GM18870 (cell line): Measurements from ENCODE around the gene ZBTB20.
A peak's percentile ranks its signal among the peaks of the same experiment; 100 is the strongest.

Source experiments
- ATAC-seq: cut with Tn5 transposase; IDR thresholded peaks from one replicate; pipeline ENCODE4 v1.9.1; 2021; ENCODE audit warnings: moderate library complexity; ENCODE audit not compliant: unreplicated experiment

ZBTB20 gene

GRCh38 chr3:114394551-114394950 lies 752.5 kb downstream of the ZBTB20 start:
- ATAC-seq, result no peak

GRCh38 chr3:114393367-114394072 lies 753.6 kb downstream of the ZBTB20 start:
- no peak for ATAC-seq

- no peak for ATAC-seq
Observed at GRCh38 chr3:114392831-114393230, 754.3 kb downstream of the ZBTB20 start.

- ATAC-seq, result no peak
Observed at GRCh38 chr3:114389156-114389555, 757.9 kb downstream of the ZBTB20 start.

DNA sequence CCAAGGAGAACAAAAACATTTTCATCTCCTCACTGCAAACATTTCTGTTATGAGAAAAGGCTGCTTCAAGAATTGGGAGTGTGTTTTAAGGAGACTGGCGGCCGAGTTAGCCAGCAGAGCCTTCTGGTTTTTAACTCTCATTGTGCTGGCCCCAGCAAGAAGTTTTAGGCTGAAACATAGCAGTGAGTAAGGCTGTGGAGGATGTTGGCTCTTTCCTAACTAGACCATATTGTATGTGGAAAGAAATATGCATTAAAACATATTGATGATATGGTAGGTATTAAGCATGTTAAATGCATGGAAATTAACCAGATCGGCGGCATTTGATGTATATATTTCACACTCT lies 762.6 kb downstream of the ZBTB20 start:
- no peak for ATAC-seq

- ATAC-seq, result peak; percentile 57
Observed at GRCh38 chr3:114383875-114384557, 763.1 kb downstream of the ZBTB20 start.

- no peak for ATAC-seq
Observed at GRCh38 chr3:114380233-114380651, 766.8 kb downstream of the ZBTB20 start.

DNA sequence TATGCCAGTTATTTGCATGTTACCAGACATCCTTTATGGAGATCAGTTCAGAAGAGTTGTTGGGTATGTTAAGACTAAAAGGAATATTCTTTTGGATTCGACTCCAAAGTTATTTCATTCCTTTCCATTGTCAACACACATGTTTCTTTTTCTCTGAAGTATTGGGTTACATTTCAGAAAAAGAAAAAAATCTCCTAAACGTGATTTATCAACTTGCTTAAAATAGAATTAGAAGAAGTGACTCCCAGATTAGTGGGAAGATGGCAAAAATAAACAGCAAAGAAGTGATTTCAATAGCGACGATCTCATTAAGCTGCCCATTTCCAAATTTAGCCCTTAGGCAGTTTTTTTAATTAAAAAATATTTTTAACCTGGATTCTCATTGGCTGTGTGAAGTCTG lies 767.8 kb downstream of the ZBTB20 start:
- ATAC-seq, result no peak

DNA sequence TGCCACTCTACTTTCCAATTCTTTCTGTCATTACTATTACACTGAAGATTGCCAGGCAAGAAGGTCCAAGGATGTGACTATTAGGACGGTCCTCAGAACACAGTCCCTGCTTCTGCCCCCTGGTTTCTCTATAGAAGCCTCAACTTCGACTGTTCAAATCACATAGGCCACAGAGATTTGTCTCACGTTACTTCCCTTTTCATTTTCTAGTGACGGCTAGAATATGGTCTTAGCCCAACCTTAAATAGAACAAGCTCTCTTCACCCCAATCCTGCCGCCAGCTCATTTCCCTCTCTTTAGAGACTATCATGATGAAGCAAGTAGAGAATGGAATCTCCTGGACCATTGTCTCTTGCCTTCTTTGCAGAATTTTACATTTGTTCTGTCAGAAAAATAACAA lies 768.3 kb downstream of the ZBTB20 start:
- no peak for ATAC-seq

DNA sequence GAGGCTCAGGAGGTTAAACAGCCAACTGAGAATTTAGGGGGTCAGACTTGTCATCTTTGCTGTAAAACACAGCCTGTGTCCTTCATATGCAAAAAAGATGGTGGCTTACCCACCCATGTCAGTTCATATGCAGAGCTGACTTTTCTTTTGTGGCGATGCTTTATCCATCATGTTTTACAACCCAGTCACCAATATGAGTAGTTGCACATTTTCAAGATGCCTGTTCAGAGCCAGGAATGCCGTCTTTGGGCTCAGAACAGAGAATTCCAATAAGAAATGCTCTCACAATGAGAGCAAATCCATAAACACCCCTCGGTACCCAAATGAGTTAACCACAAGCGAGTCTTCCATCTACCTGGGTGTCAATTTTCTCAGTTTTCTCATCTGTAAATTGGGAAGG lies 769.7 kb downstream of the ZBTB20 start:
- no peak for ATAC-seq

DNA sequence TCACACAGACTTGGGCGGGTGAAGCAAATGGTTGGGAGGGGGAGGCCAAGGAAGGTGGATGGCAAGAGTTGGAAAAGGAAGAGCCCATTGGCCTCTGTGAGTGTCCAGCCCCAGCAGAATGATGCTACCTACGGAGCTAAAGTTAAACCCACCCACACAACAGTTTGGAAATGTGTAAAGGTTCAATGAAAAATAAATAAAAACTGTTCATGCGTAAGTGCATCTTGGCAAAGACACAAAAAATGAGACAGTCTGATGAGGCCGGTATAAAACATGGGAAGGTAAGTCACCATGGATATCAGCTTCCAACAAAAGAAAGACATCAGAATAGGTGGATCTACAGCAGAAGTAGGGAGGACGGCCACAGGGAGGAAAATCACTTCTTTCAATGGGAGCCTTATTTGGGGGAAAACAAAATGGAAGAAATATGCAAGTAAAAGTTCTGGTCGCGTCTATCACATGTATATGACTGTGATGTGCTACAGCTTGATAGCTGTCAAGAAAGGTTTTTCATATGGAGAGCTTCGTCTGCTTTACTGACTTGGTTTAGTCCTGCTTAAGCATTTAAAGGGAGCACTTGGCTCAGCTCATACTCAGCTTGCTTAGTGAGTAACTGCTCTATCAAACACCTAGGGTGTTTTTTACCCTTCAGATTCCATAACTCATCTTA lies 770.4 kb downstream of the ZBTB20 start:
- ATAC-seq, result no peak

GRCh38 chr3:114375608-114376421 lies 771.3 kb downstream of the ZBTB20 start:
- no peak for ATAC-seq

GRCh38 chr3:114374433-114374990 lies 772.6 kb downstream of the ZBTB20 start:
- ATAC-seq, result no peak

GRCh38 chr3:114370537-114371174 lies 776.4 kb downstream of the ZBTB20 start:
- ATAC-seq, result no peak

DNA sequence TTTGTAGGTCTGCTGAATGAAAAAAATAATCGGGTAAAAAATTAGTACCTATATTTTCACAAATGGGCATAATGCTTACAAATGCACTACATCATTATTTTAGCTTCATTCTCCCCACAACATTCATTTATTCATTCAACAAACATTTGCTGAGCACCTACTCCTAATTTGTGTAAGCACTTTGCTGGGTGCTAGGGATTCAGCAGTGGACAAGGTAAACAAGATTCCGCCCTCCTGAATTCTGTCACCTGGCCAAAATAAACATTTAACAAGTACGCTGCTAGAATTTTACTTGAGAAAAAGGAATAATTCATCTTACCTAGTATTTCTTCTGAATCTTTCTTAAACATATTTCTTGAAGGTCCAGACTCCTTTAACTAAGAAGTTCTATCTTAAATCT lies 781.2 kb downstream of the ZBTB20 start:
- no peak for ATAC-seq

DNA sequence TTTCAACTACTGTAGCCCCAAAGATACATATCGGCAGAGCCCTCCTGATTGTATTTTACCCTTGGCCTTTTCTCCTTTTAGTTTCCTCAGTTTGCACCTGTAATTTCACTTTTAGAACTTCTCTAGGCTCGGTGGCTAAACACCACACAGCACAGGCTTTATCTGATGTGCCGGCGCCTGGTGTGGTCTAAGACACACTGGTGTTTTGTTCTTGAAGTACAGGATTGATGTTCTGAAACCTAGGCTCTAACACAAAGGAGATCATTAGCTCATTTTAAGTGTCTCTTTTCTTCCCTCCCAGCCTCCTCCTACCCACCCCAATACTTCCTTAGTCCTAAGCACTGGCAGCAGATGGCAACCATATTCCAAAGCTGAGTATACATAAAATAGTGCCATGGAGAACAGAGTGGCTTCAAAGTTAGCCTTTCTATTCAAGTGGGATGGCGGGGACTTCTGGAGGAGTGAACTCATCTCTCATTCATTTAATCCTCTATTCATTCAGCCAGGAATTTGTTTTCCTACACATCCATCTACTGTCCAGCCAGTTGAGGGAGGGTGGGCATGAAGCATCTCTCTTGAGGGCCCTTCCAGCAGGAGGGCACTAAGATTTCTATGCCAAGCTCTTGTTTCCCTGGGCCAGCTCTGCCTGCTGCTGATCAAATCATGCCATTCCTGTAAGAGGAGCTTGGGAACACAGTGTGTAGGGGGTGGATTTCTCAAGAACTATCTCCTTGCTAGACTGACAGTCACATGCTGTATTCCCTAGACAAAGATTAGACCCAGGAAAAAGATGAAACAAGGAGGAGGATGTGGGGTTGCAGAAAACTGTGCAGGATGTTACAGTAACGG lies 782.1 kb downstream of the ZBTB20 start:
- no peak for ATAC-seq

DNA sequence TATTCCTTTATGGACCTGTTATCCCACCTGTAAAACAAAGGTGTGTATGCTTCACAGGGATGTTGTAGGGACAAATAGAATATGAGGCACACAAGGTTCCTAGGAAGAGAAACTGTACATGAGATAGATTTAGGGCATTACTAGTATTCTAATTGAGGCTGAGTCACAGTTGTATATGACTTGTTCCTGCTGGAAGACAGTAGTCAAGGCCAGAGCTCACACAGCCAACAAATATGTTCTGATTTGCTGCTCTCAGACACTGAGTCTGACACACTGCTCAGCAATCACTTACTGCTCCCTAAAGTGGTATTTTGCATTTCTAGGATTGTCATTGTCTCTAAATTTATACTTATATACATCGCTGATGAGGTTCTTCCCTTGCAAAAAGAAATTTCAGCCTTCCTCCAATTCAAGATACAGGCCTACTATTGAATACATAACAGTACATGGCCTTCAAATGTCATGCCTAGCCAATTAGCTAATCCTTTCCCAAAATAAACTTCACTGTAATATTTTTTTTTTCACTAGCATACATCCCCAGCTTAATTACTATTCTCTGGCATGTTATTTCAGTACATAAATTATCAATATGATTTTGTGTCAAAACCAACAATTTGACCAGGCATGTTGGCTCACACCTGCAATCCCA lies 783.4 kb downstream of the ZBTB20 start:
- ATAC-seq, result no peak

- ATAC-seq, result no peak
Observed at GRCh38 chr3:114362815-114363214, 784.3 kb downstream of the ZBTB20 start.

DNA sequence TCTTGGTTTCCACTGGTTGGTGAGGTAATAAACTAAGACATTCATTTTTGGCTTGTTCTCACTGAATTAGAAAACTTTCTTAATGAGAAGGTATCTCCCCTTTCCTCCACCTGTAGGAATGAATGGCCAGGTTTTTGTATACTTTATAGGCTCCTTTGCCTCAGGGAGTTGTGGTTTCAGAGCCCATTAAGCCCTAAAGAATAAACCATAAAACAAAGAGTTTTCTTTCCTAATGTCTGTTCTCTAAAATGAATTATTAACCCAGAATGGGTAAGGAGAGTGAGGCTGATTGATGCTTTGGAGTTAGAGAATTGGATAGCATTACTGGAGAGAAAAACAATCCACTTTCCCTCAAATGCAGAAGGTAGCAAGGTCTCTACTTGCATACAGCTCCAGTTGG lies 785.7 kb downstream of the ZBTB20 start:
- ATAC-seq, result no peak
